GM23248 (cell line): ENCODE measurements around the gene CYTH4. TPM values are rescaled to one million over a fixed set of nuclear protein-coding genes. Genes with fewer than 3 reads are reported as not detected.

Source experiments
- DNase-seq: peaks from one replicate; pipeline ENCODE4 v3.0.0-alpha.2; 2015
- H2AFZ ChIP-seq: fragments of 200-600 bp; sonication (generic); 2 replicates; pipeline ENCODE4 v1.6.1; 2016; ENCODE audit warnings: antibody characterized with exemption
- H3F3A ChIP-seq: fragments of 200-600 bp; sonication (generic); 2 replicates; pipeline ENCODE4 v1.6.1; 2016; ENCODE audit warnings: mild to moderate bottlenecking, antibody characterized with exemption, mixed run types; ENCODE audit not compliant: insufficient read depth
- H3K27ac ChIP-seq: fragments of 200-600 bp; sonication (generic); 2 replicates; pipeline ENCODE4 v1.5.1; 2016; ENCODE audit warnings: mild to moderate bottlenecking
- H3K27me3 ChIP-seq: fragments of 200-600 bp; sonication (generic); replicated peaks from 2 replicates; pipeline ENCODE4 v1.6.1; 2016; ENCODE audit warnings: mild to moderate bottlenecking; ENCODE audit not compliant: insufficient read depth
- H3K36me3 ChIP-seq: fragments of 200-600 bp; sonication (generic); 2 replicates; pipeline ENCODE4 v1.6.1; 2016; ENCODE audit warnings: low read depth, mild to moderate bottlenecking
- H3K4me1 ChIP-seq: fragments of 200-600 bp; sonication (generic); 2 replicates; pipeline ENCODE4 v1.6.1; 2016; ENCODE audit warnings: mild to moderate bottlenecking; ENCODE audit not compliant: insufficient read depth
- H3K4me2 ChIP-seq: fragments of 200-600 bp; sonication (generic); one replicate; pipeline ENCODE4 v1.6.1; 2016; ENCODE audit warnings: mild to moderate bottlenecking; ENCODE audit not compliant: unreplicated experiment
- H3K4me3 ChIP-seq: fragments of 200-600 bp; sonication (generic); 2 replicates; pipeline ENCODE4 v1.5.1; 2016; ENCODE audit warnings: mild to moderate bottlenecking
- H3K79me2 ChIP-seq: fragments of 200-600 bp; sonication (generic); 2 replicates; pipeline ENCODE4 v1.6.1; 2016; ENCODE audit warnings: mild to moderate bottlenecking; ENCODE audit not compliant: insufficient read depth
- H3K9ac ChIP-seq: fragments of 200-600 bp; sonication (generic); 2 replicates; pipeline ENCODE4 v1.6.1; 2016; ENCODE audit warnings: mild to moderate bottlenecking
- H3K9me2 ChIP-seq: fragments of 200-600 bp; sonication (generic); 2 replicates; pipeline ENCODE4 v1.6.1; 2016; ENCODE audit warnings: mixed run types, mild to moderate bottlenecking, moderate library complexity; ENCODE audit not compliant: insufficient read depth
- H3K9me3 ChIP-seq: fragments of 200-600 bp; sonication (generic); one replicate; pipeline ENCODE4 v1.6.1; 2017; ENCODE audit warnings: low read depth
- H4K20me1 ChIP-seq: fragments of 200-600 bp; sonication (generic); 2 replicates; pipeline ENCODE4 v1.6.0; 2016; ENCODE audit not compliant: insufficient read depth
- EZH2 ChIP-seq: fragments of 200-600 bp; sonication (generic); IDR thresholded peaks from 2 replicates; pipeline ENCODE4 v1.6.1; 2018; ENCODE audit warnings: antibody characterized with exemption, mild to moderate bottlenecking; ENCODE audit not compliant: insufficient read depth, poor library complexity, severe bottlenecking
- EZH2phosphoT487 ChIP-seq: fragments of 200-600 bp; sonication (generic); IDR thresholded peaks from 2 replicates; pipeline ENCODE4 v1.6.1; 2018; ENCODE audit warnings: antibody characterized with exemption, moderate library complexity, mild to moderate bottlenecking, low read depth; ENCODE audit not compliant: insufficient read depth
- WGBS, 2 experiments: methylation state at CpG; one replicate each; pipeline ENCODE4 v1.1.6; 2015 to 2017; ENCODE audit warnings: low lambda C conversion rate in 2 of 2, low coverage in 1 of 2; ENCODE audit errors: missing lambda C conversion rate in 2 of 2; 5-methylcytosine and 5-hydroxymethylcytosine counted together
- in situ Hi-C: fragments of 300-500 bp; cut with MboI; formaldehyde crosslinking; loops from 2 replicates; pipeline ENCODE4 v1.15.0; 2020
- polyA plus RNA-seq: library from polyadenylated mRNA; unstranded; fragments of >200 nt; fragmentation: Nextera tagmentation; extraction: Ambion mirVana; gene quantifications from 2 replicates; pipeline ENCODE4 v1.2.1, GENCODE V29; 2016
- total RNA-seq: library from RNA; depleted of rRNA; stranded (reverse); fragments of >200 nt; shearing (Covaris generic); gene quantifications from 2 replicates; pipeline ENCODE4 v1.2.3, GENCODE V29; 2014

The CYTH4 gene
- total and polyA plus RNA-seq, 2 experiments from 2014 or later, result not detected

GRCh38 chr22:37275622-37276021 is 6.7 kb upstream of the CYTH4 start:
- TF ChIP-seq EZH2 (no peak), EZH2phosphoT487 (no peak)
- H3K4me2 ChIP-seq, result no peak overlapping the region
- H3K4me1 ChIP-seq, result peaks cover 11% of the 10 kb centered on the region
- H3K9ac ChIP-seq, result no peak overlapping the region
- H4K20me1 ChIP-seq, result no peaks in the 10 kb centered on the region
- no peaks in the 10 kb centered on the region for H3K79me2 ChIP-seq
- no peak overlapping the region for H3K27ac ChIP-seq
- no peak overlapping the region for H2AFZ ChIP-seq
- H3K27me3 ChIP-seq, result no peaks in the 10 kb centered on the region
- in situ Hi-C loops, result no loop called here
- no peak overlapping the region for H3K4me3 ChIP-seq
- H3F3A ChIP-seq, result no peaks in the 10 kb centered on the region; the same call in 1 of the 2 replicates
- H3K9me2 ChIP-seq, result no peaks in the 10 kb centered on the region
- no peak for DNase-seq
- no peaks in the 10 kb centered on the region for H3K9me3 ChIP-seq
- 68 to 74% methylated on average over 5 of the region's 5 CpGs for WGBS, 2 experiments
- H3K36me3 ChIP-seq, result no peaks in the 10 kb centered on the region

DNA sequence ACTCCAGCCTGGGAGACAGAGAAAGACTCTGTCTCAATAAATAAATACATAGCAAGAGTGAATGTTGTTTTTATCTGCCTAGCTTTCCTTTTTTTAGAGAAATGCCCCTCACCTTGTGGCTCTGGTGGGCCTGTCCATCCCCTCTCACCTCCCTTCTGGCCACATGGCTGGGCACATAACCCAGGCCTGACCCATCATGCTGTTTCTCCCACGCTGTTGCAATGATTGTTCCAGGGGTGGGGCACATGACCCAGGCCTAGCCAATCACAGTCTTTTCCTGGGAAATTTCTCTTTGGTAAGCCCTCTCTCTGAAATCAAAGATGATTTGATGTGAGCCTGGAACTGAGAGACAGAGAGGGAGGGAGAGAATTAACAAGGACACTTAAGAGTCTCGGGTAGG is 5.5 kb upstream of the CYTH4 start:
- Histone ChIP-seq H3K4me2 (no peak overlapping the region), H4K20me1 (no peaks in the 10 kb centered on the region), H3K27me3 (no peaks in the 10 kb centered on the region), H3K79me2 (no peaks in the 10 kb centered on the region), H2AFZ (no peak overlapping the region), H3K4me3 (no peak overlapping the region), H3K4me1 (peaks cover 11% of the 10 kb centered on the region), H3K27ac (no peak overlapping the region), H3F3A (no peaks in the 10 kb centered on the region), H3K9me3 (no peaks in the 10 kb centered on the region), H3K9ac (no peak overlapping the region), H3K9me2 (no peaks in the 10 kb centered on the region), H3K36me3 (no peaks in the 10 kb centered on the region)
- 63 to 65% methylated on average over 2 of the region's 2 CpGs for WGBS, 2 experiments
- in situ Hi-C loops, result no loop called here
- no peak for TF ChIP-seq EZH2
- no peak for TF ChIP-seq EZH2phosphoT487
- DNase-seq, result no peak

DNA sequence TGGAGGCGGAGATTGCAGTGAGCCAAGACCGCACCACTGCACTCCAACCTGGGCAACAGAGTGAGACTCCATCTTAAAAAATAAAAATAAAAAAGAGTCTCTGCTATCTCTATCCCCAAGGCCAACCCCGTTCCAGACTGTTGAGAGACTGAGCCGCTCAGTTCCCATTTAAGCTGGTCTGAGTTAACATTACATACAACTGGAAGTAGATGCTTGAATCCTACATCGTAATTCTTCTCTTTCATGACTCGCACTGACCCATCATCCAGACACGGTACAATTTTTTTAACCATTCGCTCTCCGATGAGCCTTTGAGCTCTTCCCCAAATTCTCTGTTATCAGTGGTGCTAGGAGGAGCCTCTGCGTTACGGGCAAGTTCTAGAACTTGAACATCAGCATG is 4.9 kb upstream of the CYTH4 start:
- Histone ChIP-seq H3K79me2 (no peaks in the 10 kb centered on the region), H3K9ac (no peak overlapping the region), H3K36me3 (no peaks in the 10 kb centered on the region), H2AFZ (no peak overlapping the region), H3K4me2 (no peak overlapping the region), H3K9me3 (no peaks in the 10 kb centered on the region), H3K4me1 (peaks cover 8% of the 10 kb centered on the region), H3F3A (no peaks in the 10 kb centered on the region), H3K27ac (no peak overlapping the region), H3K9me2 (no peaks in the 10 kb centered on the region), H4K20me1 (no peaks in the 10 kb centered on the region), H3K4me3 (no peak overlapping the region), H3K27me3 (no peaks in the 10 kb centered on the region)
- WGBS, 2 experiments, result 65 to 70% methylated on average over 11 of the region's 11 CpGs
- no peak for DNase-seq
- in situ Hi-C loops, result no loop called here
- no peak for TF ChIP-seq EZH2
- TF ChIP-seq EZH2phosphoT487, result no peak

DNA sequence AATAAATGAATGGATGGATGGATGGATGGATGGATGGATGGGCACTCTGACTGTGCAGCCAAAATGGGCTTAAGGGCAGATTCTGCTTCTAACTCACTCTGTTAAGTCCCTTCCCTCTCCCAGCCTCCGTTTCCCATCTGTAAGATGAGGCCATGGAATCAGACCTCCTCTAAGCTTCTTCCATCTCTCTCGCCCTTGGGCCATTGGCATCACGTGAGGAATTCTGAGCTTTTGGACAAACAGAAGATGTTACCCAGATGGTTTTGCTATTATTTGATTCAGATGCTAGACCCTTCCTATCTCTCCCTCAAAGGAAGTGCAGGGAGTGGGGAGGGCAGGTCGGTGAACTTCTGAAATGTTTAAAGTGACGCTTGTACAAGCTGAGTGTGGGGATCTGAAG is 4.0 kb upstream of the CYTH4 start:
- Histone ChIP-seq H3K36me3 (no peaks in the 10 kb centered on the region), H3K4me2 (no peak overlapping the region), H3K27ac (no peak overlapping the region), H3K79me2 (no peaks in the 10 kb centered on the region), H3K9ac (no peak overlapping the region), H3K27me3 (no peaks in the 10 kb centered on the region), H3K4me3 (no peak overlapping the region), H3K4me1 (peaks cover 3% of the 10 kb centered on the region), H2AFZ (no peak overlapping the region), H4K20me1 (no peaks in the 10 kb centered on the region), H3K9me3 (no peaks in the 10 kb centered on the region), H3K9me2 (no peaks in the 10 kb centered on the region), H3F3A (no peaks in the 10 kb centered on the region)
- TF ChIP-seq EZH2phosphoT487 (no peak), EZH2 (no peak)
- in situ Hi-C loops, result no loop called here
- 38 to 45% methylated on average over 5 of the region's 5 CpGs for WGBS, 2 experiments
- DNase-seq, result no peak
